ENCODE measurements around the gene SQSTM1.
"Not testable (repeated sequence)": the region's sequence is repeated elsewhere in the genome, so short reads cannot be mapped to it uniquely, and the experiment has no call there.

Gene SQSTM1

GRCh38 chr5:179827680-179828079 lies 7.0 kb downstream of the SQSTM1 start:
- no peak for DNase-seq

- DNase-seq = no peak
Measured at GRCh38 chr5:179828756-179829421, 8.2 kb downstream of the SQSTM1 start.

GRCh38 chr5:179829732-179830435 lies 9.2 kb downstream of the SQSTM1 start:
- no peak for DNase-seq

GRCh38 chr5:179830818-179831468 lies 10.2 kb downstream of the SQSTM1 start:
- DNase-seq = no peak

GRCh38 chr5:179832039-179832745 lies 11.5 kb downstream of the SQSTM1 start:
- DNase-seq = no peak

GRCh38 chr5:179833056-179833708 lies 12.5 kb downstream of the SQSTM1 start:
- no peak for DNase-seq

- DNase-seq = no peak
Measured at GRCh38 chr5:179833709-179834070, 13.0 kb downstream of the SQSTM1 start.

- no peak for DNase-seq
Measured at GRCh38 chr5:179834120-179834519, 13.4 kb downstream of the SQSTM1 start.

- DNase-seq = not testable (repeated sequence)
Measured at GRCh38 chr5:179834871-179835270, 14.2 kb downstream of the SQSTM1 start.

GRCh38 chr5:179836225-179837019 lies 15.7 kb downstream of the SQSTM1 start:
- peak; percentile 49 for DNase-seq

- DNase-seq = no peak
Measured at GRCh38 chr5:179837076-179838011, 16.6 kb downstream of the SQSTM1 start.

GRCh38 chr5:179839328-179840256 lies 18.9 kb downstream of the SQSTM1 start:
- DNase-seq = no peak

- DNase-seq = no peak
Measured at GRCh38 chr5:179840321-179840720, 19.6 kb downstream of the SQSTM1 start.

GRCh38 chr5:179840766-179841165 lies 20.1 kb downstream of the SQSTM1 start:
- no peak for DNase-seq

- DNase-seq = no peak
Measured at GRCh38 chr5:179841621-179842020, 20.9 kb downstream of the SQSTM1 start.

- DNase-seq = no peak
Measured at GRCh38 chr5:179852993-179853547, 32.4 kb downstream of the SQSTM1 start.

GRCh38 chr5:179854356-179854755 lies 33.7 kb downstream of the SQSTM1 start:
- DNase-seq = no peak

GRCh38 chr5:179858241-179858585 lies 37.5 kb downstream of the SQSTM1 start:
- peak; percentile 33 for DNase-seq
